KG1 (cell line): Measurements from ENCODE around the gene SASH3.

Experiments used
- DNase-seq: peaks from one replicate; lab custom pipeline; 2025; lab: John Stamatoyannopoulos, UW

SASH3 gene

GRCh38 chrX:129783291-129783713, 3.6 kb downstream of the SASH3 start:
- no peak for DNase-seq

DNA sequence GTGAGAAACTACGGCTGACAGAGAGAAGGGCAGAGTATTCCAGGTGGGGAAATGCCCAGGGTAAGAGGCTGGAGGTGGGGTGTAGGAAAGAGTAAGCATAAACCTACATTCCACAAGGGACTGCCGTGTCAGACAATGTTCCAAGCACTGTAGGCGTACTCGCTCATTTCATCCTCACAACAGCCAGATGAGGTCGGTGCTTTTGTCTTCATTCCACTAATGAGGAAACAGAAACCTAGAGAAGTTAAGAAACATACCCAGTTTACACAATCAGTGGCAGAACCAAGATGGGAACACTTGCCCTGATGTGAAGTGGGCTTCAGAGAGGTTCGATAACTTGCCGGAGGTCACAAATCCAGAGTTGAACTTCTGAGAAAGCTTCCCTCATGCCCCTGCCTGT, 4.6 kb downstream of the SASH3 start:
- DNase-seq, result no peak

DNA sequence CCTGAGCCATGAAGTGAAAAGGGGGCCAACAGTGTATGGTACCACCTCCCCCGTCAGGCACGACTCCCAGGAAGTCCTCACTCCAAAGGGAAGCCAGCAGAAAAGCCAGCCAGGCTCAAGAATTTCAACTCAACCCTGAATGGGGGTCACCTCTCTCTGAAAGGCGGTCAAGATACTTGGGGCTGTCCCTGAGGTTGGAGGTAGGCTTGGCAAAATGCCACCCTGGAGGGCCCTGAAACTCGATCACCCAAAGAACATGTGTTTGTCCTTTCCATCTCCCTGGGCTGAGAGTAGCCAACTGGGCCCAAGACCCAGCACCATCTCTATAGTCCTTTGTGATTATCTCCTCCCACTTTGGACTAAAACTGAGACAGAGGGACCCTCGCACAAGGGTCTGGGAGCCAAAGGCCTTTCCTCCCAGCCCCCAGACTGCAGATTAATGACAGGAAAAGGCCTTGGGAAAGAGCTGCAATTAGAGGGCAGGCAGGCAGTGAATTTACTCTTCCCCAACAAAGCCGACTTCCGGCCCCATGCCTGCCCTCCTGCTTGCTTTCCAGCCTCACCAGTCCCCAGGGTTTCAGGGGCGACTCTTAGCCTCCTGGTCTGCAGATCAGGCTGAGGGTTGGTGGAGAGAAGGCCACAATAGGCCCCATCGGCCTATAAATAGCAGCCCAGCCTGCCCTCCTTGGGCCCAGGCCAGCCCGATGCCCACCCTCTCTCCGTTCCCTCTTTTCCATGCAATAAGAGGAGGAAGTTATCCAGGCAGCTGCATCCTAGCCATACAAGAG, 5.6 kb downstream of the SASH3 start:
- DNase-seq, result no peak

- DNase-seq, result no peak
Observed at GRCh38 chrX:129786210-129786651, 6.5 kb downstream of the SASH3 start.

DNA sequence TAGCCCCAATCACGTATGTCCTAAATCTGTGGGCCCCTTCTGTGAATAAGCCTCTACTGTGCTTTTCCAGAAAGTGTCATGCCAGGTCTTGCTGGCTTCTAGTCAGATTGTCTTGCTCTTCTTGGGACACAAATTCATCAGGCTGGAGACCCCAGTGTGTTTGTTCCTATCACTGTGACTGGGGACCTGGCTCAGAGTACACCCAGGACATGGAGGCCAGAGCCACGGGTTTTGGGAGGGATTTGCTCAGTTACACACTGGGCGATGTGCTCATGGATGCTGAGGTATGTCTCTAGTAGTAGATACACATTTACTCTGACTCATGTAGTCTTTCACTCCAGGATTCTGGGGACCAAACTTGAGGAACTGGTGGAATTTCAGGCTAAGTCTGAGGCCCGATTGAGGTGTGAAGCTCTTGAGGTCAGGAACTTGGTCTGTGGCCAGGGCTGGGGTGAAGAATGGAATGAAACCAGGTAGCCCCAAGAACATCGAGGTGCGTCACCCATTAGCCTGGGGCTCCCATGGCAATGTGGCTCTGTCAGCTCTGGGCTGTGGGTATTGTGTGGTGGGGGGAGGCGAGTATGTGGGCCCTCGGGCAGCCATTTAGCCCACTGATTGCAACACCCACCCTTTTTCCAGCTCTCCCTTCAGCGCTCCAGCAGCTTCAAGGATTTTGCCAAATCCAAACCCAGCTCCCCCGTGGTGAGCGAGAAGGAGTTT, 7.7 kb downstream of the SASH3 start:
- no peak for DNase-seq

DNA sequence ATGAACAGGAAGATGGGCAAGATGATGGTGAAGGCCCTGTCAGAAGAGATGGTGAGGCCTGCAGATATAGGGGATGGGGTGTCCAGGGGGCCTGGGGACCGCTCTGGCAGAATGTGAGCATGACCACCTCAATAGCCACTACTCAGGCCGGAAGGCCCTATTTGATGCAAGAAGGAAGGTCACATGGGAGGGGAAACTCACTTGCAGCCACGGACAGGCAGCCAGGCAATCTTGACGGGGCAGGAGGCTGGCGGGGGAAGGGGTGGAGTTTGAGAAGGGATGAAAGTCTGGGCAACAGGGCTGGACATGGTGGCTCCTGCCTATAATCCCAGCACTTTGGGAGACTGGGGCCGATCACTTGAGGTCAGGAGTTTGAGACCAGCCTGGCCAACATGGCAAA, 8.8 kb downstream of the SASH3 start:
- DNase-seq, result no peak

DNA sequence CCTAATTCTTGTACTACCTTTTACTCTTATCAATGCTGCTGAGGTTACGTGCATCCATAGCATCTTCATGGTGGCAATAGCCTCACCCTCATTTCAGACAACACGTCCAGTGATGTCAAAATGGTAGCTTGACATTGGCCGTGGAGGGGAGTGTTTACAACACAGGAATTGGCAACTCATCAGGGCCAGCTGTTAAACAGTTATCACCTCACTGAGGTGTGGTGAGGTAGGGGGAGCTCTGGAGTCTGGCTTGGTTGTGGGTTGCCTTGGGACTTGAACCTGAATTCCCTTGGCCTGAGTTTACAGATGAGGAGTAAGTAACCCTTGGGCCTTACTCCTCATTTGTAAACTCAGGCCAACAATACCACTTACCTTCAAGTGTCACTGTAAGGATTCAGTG, 10.4 kb downstream of the SASH3 start:
- no peak for DNase-seq

DNA sequence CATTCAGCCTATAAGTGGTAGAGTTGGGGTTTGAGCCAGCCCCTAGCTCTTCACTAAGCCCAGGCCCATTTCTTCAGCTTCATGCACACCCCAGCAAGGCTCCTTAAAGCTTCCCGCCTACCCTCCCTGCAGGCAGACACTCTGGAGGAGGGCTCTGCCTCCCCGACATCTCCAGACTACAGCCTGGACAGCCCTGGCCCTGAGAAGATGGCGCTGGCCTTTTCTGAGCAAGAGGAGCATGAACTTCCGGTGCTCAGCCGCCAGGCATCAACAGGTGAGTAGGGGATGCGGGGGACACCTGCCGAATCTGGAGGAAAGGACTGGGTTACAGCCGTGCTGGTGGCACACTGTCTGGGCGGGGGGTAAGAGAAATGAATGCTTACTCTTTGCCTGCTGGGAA, 11.1 kb downstream of the SASH3 start:
- DNase-seq, result no peak

DNA sequence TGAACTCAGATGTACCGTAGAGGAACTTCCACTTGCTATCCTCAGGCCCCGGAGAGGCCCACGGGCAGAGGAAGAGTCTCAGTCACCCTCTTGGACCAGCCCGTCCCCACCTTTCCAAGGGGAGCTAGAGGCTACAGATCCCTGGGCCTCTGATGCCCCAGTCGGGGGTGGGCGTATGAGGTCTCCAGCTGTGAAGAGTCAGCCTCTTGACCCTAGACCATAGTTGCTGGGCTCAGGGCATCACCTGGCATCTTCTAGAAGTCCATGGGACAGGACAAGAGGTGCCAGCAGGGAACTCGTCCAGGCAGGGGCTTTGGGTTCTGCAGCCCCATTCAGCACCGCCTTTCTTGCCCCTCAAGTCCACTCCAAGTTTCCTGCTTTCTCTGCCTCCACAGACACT, 11.6 kb downstream of the SASH3 start:
- DNase-seq, result no peak

DNA sequence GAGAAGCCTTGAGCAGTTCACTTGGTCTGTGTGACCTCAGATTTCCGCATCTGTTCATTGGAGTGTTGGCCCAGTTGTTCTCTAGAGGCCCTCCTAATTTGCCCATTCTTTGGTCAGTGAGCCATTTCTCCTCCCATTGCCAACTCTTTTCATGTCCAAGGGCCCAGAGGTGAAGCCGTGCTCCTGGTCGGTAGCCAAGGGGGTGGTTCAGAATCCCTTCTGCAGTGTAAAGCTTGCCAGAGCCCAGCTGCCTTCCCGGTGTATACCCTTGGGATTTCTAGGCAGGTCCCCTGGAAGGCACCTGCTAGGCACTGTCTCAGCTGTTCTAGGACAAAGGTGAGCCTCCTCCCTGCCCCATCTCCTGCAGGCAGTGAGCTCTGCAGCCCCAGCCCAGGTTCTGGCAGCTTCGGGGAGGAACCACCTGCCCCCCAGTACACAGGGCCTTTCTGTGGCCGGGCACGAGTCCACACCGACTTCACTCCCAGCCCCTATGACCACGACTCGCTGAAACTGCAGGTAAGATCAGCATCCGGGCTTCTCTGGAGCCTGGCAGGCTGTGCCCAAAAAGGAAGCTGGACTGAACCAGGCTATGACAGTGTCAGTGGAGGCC, 12.3 kb downstream of the SASH3 start:
- no peak for DNase-seq

DNA sequence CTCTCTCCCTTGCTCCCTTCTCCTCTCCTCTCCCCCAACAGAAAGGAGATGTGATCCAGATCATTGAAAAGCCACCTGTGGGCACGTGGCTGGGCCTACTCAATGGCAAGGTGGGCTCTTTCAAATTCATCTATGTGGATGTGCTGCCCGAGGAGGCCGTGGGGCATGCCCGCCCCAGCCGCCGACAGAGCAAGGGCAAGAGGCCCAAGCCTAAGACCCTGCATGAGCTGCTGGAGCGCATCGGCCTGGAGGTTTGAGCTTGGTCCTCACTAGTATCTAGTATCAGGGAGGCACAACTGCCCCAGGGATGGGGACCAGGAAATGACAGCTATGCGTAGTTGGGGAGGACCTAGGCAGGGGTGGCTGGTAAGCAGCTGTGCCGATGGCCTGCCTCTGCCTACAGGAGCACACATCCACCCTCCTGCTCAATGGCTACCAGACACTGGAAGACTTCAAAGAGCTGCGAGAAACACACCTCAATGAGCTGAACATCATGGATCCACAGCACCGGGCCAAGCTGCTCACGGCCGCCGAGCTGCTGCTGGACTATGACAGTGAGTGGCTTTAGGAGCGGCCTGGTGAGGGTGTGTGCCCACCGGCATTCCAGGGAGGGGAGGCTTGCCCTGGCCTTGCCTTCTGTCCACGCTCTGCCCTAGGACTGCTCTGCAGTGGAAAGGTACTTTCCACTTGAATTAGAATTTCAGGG, 13.0 kb downstream of the SASH3 start:
- DNase-seq, result no peak

DNA sequence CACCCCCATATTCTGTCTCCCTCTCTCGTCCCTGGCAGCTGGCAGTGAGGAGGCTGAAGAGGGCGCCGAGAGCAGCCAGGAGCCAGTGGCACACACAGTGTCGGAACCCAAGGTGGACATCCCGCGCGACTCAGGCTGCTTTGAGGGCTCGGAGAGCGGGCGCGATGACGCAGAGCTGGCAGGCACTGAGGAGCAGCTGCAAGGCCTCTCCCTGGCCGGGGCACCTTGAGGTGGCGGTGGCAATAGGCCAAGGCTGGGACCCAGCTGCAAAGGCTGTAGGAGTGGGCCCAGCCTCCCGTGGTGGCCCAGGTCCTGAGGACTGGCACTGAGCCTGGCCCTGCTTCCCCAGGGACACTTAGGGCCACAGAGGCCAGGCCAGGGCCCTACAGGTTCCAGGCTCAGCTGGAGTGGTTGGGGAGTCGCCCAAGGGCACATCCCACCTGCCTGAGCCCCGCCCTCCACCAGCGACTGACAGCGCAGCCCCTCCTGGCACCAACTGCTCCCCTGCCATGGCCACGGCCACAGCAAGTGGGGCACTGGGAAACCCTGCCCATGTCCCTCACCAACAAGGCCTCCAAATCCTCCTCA, 13.9 kb downstream of the SASH3 start:
- no peak for DNase-seq

DNA sequence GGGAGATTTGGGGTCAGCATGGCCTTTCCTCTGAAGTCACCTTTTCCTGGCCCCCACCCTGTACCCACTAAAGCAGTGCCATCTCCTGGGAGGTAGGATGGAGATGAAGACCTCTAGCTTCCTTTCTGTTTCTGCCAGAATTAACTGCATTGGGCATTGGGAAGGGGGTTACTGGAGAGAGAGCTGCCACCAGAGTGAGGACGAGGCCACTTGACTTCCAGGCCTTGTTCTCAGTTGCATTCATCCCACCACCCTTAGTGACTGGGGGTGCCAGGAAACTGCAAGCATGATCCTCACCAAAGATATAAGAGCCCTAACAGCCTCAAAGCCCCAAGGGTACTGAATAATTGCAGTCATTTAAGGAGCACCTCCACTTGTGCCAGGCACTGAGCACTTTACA, 15.8 kb downstream of the SASH3 start:
- DNase-seq, result no peak

DNA sequence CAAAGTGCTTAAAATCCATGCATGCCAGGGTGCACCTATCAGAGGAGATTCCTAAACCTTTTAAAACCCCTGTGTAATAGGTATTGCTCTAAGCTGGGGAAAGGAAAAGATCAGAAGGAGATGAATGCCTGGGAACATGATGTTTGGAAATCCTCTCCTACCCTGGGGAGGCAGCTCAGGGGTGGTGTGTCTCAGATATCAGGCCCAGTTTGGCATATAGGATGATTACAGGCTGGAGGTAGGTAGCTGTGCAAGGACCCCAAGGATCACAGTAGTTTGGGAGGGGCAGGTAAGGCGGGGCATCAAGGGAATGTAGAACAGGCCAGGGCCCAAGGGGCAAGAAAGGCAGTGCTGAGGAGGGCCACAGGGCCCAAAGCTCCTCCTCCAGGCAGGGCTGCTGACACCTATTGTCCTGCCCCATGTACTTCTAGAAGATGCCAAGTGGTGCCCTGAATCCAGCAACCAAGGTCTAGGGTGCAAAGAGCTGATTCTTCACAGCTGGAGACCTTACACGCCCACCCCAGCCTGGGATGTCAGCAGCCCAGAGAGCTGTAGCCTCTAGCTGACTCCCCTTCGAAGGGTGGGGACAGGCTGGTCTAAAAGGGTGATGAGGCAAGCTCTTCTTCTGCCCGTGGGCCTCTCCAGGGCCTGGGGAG, 17.6 kb downstream of the SASH3 start:
- no peak for DNase-seq

DNA sequence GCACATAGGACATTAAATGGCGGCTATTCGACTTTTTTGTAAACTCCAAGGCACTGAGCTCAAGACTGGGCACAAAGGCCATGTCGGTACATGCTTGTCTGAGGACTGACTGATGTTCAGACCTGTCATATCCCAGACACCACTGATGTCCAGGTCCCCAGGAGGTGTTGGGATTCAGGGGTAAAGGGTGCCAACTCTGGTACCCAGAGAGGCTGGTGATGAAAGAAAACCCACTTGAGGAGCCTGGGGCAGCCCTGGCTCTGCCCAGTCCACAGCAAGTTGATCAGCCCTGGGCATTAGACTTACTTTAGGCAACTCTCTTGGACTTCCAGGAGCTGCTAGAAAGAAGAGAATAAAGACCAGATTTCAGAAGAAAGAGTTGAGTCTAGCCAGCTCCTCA, 18.7 kb downstream of the SASH3 start:
- DNase-seq, result no peak

- no peak for DNase-seq
Observed at GRCh38 chrX:129798888-129799287, 19.1 kb downstream of the SASH3 start.

GRCh38 chrX:129800186-129800585, 20.4 kb downstream of the SASH3 start:
- DNase-seq, result no peak

GRCh38 chrX:129802863-129803262, 23.1 kb downstream of the SASH3 start:
- no peak for DNase-seq

DNA sequence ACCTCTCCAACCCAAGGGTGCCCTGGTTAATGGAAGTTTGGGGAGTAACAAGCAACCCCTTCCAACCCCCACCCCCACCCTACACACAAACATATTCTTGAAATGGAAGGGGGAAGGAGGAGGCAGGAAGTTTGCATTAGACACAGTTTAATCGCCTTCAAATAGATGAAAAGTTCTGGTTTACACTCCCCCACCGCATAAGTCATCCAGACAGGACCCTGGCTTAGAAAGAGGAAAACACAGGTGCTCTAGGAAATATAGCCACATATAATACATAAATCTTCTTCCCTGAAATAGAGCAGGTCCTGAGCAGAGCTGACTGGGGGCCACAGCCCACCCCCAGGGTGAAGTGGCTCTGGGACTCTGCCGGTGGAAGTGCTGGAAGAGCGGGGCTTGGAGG, 25.1 kb downstream of the SASH3 start:
- no peak for DNase-seq

DNA sequence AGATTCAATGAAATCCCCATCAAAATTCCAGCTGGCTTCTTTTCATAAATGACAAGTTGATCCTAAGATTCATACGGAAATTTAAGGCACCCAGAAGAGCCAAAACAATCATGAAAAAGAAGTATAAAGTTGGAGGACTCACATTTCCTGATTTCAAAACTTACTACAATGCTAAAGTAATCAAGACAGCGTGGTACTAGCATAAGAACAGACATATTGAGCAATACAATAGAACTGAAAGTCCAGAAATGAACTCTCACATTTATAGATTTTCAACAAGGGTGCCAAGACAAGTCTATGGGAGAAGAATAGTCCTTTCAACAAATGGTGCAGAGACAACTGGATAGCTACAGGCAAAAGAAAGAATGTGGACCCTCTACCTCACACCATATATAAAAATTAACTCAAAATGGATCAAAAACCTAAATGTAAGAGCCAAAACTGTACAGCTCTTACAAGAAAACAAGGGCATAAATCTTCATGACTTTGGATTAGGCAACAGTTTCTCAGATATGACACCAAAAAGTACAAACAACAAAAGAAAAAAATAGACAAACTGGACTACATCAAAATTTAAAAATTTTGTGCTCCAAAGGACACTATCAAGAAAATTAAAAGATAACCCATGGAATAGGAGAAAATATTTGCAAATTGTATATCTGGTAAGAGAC, 28.5 kb downstream of the SASH3 start:
- no peak for DNase-seq
